Fibroblast of pulmonary artery (primary cell): ENCODE results near the gene SLC30A10.
A peak's percentile ranks its signal among the peaks of the same experiment; 100 is the strongest.

ENCODE experiments used
- DNase-seq: peaks from one replicate; pipeline ENCODE4 v3.0.0-alpha.2; 2010; ENCODE audit warnings: low read depth
- H3K4me3 ChIP-seq: replicated peaks from 2 replicates; pipeline ENCODE4 v1.5.1; 2011; ENCODE audit warnings: low read depth, mild to moderate bottlenecking, control low read depth, low read length, moderate library complexity
- TF ChIP-seq, protein P1 (sequence below): IDR thresholded peaks from 2 replicates; pipeline ENCODE4 v1.5.1; 2011; ENCODE audit warnings: mild to moderate bottlenecking, control low read depth, low read length, inconsistent platforms; ENCODE audit errors: missing control alignments

The SLC30A10 gene

GRCh38 chr1:219927956-219928790, at the start of gene SLC30A10:
Gene SLC30A10, minus strand, starts transcription at chr1:219928557. Its CDS starts 117 bp downstream, at chr1:219928440.
- DNase-seq, result peak; percentile 8

DNA sequence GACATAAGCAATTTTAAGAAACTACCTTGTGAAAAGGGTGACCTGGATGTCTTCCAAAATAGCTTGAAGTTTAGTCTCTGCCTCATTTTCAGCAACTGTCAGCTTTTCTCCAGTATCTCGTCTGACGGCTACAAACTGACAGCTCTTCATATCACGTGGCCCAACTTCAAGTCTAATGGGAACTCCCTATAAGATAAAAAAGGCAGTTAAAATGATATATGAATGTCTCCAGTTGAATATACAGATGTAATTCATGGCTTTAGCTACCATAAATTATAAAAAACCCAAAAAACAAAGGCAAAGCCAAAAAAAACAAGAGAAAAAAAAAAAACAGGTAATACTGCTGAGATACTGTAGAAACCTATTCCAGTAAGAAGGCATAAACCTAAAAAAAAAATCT, 44.9 kb upstream of the SLC30A10 start:
- TF ChIP-seq, protein P1, sequence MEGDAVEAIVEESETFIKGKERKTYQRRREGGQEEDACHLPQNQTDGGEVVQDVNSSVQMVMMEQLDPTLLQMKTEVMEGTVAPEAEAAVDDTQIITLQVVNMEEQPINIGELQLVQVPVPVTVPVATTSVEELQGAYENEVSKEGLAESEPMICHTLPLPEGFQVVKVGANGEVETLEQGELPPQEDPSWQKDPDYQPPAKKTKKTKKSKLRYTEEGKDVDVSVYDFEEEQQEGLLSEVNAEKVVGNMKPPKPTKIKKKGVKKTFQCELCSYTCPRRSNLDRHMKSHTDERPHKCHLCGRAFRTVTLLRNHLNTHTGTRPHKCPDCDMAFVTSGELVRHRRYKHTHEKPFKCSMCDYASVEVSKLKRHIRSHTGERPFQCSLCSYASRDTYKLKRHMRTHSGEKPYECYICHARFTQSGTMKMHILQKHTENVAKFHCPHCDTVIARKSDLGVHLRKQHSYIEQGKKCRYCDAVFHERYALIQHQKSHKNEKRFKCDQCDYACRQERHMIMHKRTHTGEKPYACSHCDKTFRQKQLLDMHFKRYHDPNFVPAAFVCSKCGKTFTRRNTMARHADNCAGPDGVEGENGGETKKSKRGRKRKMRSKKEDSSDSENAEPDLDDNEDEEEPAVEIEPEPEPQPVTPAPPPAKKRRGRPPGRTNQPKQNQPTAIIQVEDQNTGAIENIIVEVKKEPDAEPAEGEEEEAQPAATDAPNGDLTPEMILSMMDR, result no peak
- DNase-seq, result no peak
- no peak overlapping the region for H3K4me3 ChIP-seq

More at GRCh38 chr1:219927956-219928790, at the start of gene SLC30A10:
- TF ChIP-seq, protein P1, result no peak
- peak within 1 kb of the TSS; percentile 40 for H3K4me3 ChIP-seq

DNA sequence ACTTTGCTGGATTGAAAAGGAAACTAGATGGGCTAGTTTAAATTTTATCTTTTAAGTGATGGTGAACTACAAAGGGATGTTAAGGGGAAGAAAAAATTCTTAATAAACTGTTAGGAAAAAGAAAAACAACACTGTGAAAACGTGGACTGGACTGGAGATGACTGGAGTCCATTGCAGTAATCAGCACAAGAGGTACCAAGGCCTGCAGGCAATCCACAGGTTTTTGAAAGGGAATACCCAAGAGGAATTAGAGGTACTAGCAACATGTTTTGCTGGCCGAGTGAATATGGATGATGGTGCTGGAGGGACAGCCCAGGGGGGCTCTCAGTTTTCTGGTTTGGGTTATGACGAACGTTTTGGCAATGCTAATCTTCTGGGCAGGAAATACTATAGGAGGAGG, 39.0 kb upstream of the SLC30A10 start:
- H3K4me3 ChIP-seq, result no peak overlapping the region
- DNase-seq, result no peak
- TF ChIP-seq, protein P1, result no peak

DNA sequence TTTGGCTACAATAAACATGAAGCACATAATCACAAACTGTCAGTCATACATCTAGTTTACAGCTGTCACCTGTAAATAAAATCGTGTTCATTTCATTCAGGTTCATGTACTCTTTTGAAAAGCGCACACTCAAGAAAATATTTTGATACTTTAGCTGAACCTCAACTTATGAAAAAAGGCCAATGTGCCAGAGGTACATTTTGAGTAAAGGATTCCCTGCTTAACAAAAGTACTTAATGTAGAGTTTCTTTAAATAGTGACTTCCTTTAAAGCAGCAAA, 37.7 kb upstream of the SLC30A10 start:
- no peak for DNase-seq
- no peak overlapping the region for H3K4me3 ChIP-seq
- TF ChIP-seq, protein P1, result no peak

- H3K4me3 ChIP-seq, result no peak overlapping the region
- TF ChIP-seq, protein P1, result no peak
- DNase-seq, result no peak
Measured at GRCh38 chr1:219965285-219966070, 37.1 kb upstream of the SLC30A10 start.

- DNase-seq, result no peak
- H3K4me3 ChIP-seq, result no peak overlapping the region
- TF ChIP-seq, protein P1, result no peak
Measured at GRCh38 chr1:219963432-219963831, 35.1 kb upstream of the SLC30A10 start.
